Muscle layer of duodenum (tissue), 2 donors: ENCODE measurements around the gene CSH2.
"Not testable (repeated sequence)": the region's sequence is repeated elsewhere in the genome, so short reads cannot be mapped to it uniquely, and the experiment has no call there.

ENCODE experiments used
- H3K27ac ChIP-seq: one replicate; pipeline ENCODE4 v1.7.0; 2013; ENCODE audit warnings: mild to moderate bottlenecking, low read length
- H3K27me3 ChIP-seq: one replicate; pipeline ENCODE4 v1.7.0; 2013; ENCODE audit warnings: low read depth, mild to moderate bottlenecking, control low read depth, low read length
- H3K36me3 ChIP-seq, 2 donors: one replicate each; pipeline ENCODE4 v1.7.0; 2013; ENCODE audit warnings: low read length in 2 of 2, control low read depth in 1 of 2, mild to moderate bottlenecking in 1 of 2; ENCODE audit not compliant: insufficient read depth in 2 of 2, control insufficient read depth in 1 of 2
- H3K4me1 ChIP-seq, 2 donors: one replicate each; pipeline ENCODE4 v1.7.0; 2013; ENCODE audit warnings: low read length in 2 of 2, mild to moderate bottlenecking in 2 of 2, control low read depth in 1 of 2, moderate library complexity in 1 of 2; ENCODE audit not compliant: insufficient read depth in 2 of 2, control insufficient read depth in 1 of 2
- H3K4me3 ChIP-seq, 2 donors: one replicate each; pipeline ENCODE4 v1.7.0; 2013; ENCODE audit warnings: low read length in 2 of 2, low read depth in 1 of 2, mild to moderate bottlenecking in 1 of 2
- H3K9me3 ChIP-seq, 2 donors: one replicate each; pipeline ENCODE4 v1.7.0; 2013; ENCODE audit warnings: low read length in 2 of 2, control low read depth in 1 of 2, mild to moderate bottlenecking in 1 of 2; ENCODE audit not compliant: control insufficient read depth in 1 of 2
- donor health status: healthy.

The CSH2 gene

DNA sequence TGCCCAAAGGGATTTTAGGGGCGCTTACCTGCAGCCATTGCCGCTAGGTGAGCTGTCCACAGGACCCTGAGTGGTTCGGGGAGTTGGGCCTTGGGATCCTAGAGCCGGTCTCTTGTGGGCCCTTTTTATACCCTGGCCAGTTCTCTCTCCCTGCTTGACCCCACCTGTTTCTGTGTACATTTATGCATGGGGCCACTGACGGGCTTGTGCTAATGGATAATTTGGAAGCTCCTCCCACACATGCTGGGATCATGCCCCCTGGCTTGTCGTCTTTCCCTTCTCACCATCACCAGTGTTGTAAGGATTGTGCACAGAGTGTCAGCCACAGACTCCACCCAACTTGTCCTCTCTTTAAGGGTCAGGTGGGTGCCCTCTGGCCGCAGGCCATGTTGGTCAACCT is at the start of gene CSH2:
Gene CSH2 (minus strand): TSS at position 101 of the 400 bp plus-strand sequence. CDS start 63 bp downstream, at position 38.
- not testable (repeated sequence) for H3K36me3 ChIP-seq, H3K9me3 ChIP-seq, H3K4me1 ChIP-seq, H3K4me3 ChIP-seq, H3K27me3 ChIP-seq, H3K27ac ChIP-seq

DNA sequence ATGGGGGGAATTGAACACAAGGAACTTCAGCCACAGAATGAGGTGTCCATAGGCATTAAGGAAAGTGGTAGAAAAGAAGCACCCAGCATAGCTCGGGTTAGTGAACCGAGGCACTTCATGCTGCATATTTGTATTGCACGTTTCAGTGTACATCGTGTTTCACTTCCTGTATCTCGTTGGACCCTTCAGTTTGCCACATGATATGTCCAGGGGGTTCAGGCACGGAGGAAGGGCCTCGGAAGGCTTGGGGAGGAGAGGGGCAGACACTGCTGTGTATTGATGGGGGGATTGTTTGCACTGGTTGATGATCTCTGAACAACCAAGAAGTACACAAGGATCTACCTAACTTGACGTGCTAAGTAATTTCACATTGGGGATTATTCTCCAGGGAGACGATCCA is 48.9 kb upstream of the CSH2 start:
- not testable (repeated sequence) for H3K36me3 ChIP-seq, H3K27ac ChIP-seq

GRCh38 chr17:63920779-63921178 is 47.3 kb upstream of the CSH2 start:
- not testable (repeated sequence) for H3K27me3 ChIP-seq, H3K36me3 ChIP-seq, H3K4me1 ChIP-seq, H3K27ac ChIP-seq, H3K9me3 ChIP-seq, H3K4me3 ChIP-seq

More for the DNA sequence above, 48.9 kb upstream of the CSH2 start:
- not testable (repeated sequence) for H3K9me3 ChIP-seq, H3K27me3 ChIP-seq, H3K4me3 ChIP-seq, H3K4me1 ChIP-seq

- H3K27ac ChIP-seq, H3K4me3 ChIP-seq, H3K36me3 ChIP-seq, H3K27me3 ChIP-seq, H3K9me3 ChIP-seq, H3K4me1 ChIP-seq: not testable (repeated sequence)
These were observed 46.6 kb upstream of the CSH2 start for GRCh38 chr17:63920050-63920449.

DNA sequence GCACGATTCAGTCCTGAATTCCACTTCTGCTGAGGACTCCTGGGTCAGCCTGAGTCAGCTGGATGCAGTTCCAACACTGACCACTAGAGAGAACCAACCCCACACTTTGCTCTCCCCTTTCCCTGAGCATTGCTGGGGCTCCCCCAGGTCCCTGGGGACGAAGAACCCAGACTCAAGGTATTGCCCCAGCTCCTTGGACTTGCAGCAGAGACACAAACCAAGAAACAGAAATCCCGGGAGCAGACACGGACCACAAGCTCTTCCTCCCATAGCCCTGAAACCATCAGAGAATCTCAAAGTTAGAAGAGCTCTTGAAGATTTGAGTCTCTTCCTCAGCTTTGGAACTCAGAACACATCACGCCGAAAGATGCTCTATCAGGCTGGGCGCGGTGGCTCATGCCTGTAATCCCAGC is 45.8 kb upstream of the CSH2 start:
- H3K27ac ChIP-seq = no peak overlapping the region
- no peak overlapping the region for H3K4me3 ChIP-seq
- no peaks in the 10 kb centered on the region for H3K36me3 ChIP-seq

GRCh38 chr17:63918789-63919305 is 45.4 kb upstream of the CSH2 start, which contains the start of gene GH1:
GH1 (minus strand) TSS chr17:63918839; CDS start chr17:63918776, 63 bp downstream.
- not testable (repeated sequence) for H3K9me3 ChIP-seq, H3K27me3 ChIP-seq, H3K4me3 ChIP-seq, H3K4me1 ChIP-seq, H3K36me3 ChIP-seq, H3K27ac ChIP-seq

More for the DNA sequence above, 45.8 kb upstream of the CSH2 start:
- Histone ChIP-seq H3K9me3 (no peaks in the 10 kb centered on the region), H3K27me3 (no peaks in the 10 kb centered on the region), H3K4me1 (no peaks in the 10 kb centered on the region)

DNA sequence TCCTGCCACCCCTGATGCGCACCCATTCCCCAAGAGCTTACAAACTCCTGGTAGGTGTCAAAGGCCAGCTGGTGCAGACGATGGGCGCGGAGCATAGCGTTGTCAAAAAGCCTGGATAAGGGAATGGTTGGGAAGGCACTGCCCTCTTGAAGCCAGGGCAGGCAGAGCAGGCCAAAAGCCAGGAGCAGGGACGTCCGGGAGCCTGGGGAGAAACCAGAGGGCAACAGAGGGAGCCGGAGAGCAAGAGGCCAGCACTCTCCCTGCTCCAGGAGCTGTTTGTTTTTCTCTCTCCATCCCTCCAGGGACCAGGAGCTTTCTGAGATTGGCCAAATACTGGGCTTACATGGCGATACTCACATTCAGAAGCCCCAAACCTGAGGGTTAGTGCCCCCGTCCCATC is 44.8 kb upstream of the CSH2 start:
- Histone ChIP-seq H3K4me3 (no peak overlapping the region), H3K27ac (no peak overlapping the region), H3K36me3 (no peaks in the 10 kb centered on the region)

DNA sequence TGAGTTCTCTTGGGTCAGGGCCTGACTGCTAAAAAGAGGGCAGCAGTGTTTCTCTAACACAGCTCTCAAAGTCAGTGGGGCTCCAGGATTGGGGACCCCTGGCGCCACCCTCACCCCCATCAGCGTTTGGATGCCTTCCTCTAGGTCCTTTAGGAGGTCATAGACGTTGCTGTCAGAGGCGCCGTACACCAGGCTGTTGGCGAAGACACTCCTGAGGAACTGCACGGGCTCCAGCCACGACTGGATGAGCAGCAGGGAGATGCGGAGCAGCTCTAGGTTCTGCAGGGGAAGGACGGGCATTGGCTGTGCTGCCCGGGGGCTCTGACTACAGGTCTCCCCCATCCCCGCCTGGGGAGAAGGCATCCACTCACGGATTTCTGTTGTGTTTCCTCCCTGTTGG is 44.2 kb upstream of the CSH2 start:
- Histone ChIP-seq H3K36me3 (no peaks in the 10 kb centered on the region), H3K4me3 (no peak overlapping the region), H3K27ac (no peak overlapping the region), H3K9me3 (no peaks in the 10 kb centered on the region), H3K27me3 (no peaks in the 10 kb centered on the region), H3K4me1 (no peaks in the 10 kb centered on the region)

More for the DNA sequence above, 44.8 kb upstream of the CSH2 start:
- Histone ChIP-seq H3K4me1 (no peaks in the 10 kb centered on the region), H3K9me3 (no peaks in the 10 kb centered on the region), H3K27me3 (no peaks in the 10 kb centered on the region)

GRCh38 chr17:63917206-63917605 is 43.7 kb upstream of the CSH2 start:
- H3K27ac ChIP-seq, H3K4me1 ChIP-seq, H3K4me3 ChIP-seq, H3K36me3 ChIP-seq, H3K9me3 ChIP-seq, H3K27me3 ChIP-seq: not testable (repeated sequence)

DNA sequence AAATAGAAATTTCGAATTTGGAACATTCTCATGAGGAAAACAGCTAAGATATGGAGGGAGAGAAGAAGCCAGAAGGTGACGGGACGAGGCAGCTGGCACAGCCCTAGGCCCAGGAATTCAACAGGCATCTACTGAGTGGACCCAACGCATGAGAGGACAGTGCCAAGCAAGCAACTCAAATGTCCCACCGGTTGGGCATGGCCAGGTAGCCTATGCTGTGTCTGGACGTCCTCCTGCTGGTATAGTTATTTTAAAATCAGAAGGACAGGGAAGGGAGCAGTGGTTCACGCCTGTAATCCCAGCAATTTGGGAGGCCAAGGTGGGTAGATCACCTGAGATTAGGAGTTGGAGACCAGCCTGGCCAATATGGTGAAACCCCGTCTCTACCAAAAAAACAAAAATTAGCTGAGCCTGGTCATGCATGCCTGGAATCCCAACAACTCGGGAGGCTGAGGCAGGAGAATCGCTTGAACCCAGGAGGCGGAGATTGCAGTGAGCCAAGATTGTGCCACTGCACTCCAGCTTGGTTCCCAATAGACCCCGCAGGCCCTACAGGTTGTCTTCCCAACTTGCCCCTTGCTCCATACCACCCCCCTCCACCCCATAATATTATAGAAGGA is 43.2 kb upstream of the CSH2 start:
- no peak overlapping the region for H3K4me3 ChIP-seq
- H3K27ac ChIP-seq = no peak overlapping the region
- no peaks in the 10 kb centered on the region for H3K9me3 ChIP-seq
- no peaks in the 10 kb centered on the region for H3K36me3 ChIP-seq
- no peaks in the 10 kb centered on the region for H3K4me1 ChIP-seq
- no peaks in the 10 kb centered on the region for H3K27me3 ChIP-seq

DNA sequence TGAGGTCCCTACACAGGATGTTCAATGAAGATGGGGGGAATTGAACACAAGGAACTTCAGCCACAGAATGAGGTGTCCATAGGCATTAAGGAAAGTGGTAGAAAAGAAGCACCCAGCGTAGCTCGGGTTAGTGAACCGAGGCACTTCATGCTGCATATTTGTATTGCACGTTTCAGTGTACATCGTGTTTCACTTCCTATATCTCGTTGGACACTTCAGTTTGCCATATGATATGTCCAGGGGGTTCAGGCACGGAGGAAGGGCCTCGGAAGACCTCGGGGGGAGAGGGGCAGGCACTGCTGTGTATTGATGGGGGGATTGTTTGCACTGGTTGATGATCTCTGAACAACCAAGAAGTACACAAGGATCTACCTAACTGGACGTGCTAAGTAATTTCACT is 42.3 kb upstream of the CSH2 start:
- not testable (repeated sequence) for H3K27ac ChIP-seq, H3K36me3 ChIP-seq, H3K9me3 ChIP-seq, H3K27me3 ChIP-seq, H3K4me3 ChIP-seq, H3K4me1 ChIP-seq

- no peaks in the 10 kb centered on the region for H3K36me3 ChIP-seq
- no peaks in the 10 kb centered on the region for H3K27me3 ChIP-seq
- H3K4me3 ChIP-seq = no peak overlapping the region
- no peaks in the 10 kb centered on the region for H3K4me1 ChIP-seq
- H3K9me3 ChIP-seq = no peaks in the 10 kb centered on the region
- no peak overlapping the region for H3K27ac ChIP-seq
These were observed 41.0 kb upstream of the CSH2 start for GRCh38 chr17:63914471-63914870.
